GM21825 (cell line): Measurements from ENCODE around the gene HDDC3.
"Not testable (repeated sequence)": the region's sequence is repeated elsewhere in the genome, so short reads cannot be mapped to it uniquely, and the experiment has no call there.

Source experiments
- ATAC-seq: cut with Tn5 transposase; IDR thresholded peaks from one replicate; pipeline ENCODE4 v1.9.1; 2021; ENCODE audit warnings: mild to moderate bottlenecking, moderate library complexity; ENCODE audit not compliant: unreplicated experiment

HDDC3 gene

GRCh38 chr15:90911906-90912769 is 20.2 kb downstream of the HDDC3 start:
- no peak for ATAC-seq

- no peak for ATAC-seq
Observed at GRCh38 chr15:90911302-90911623, 21.1 kb downstream of the HDDC3 start.

- ATAC-seq, result no peak
Observed at GRCh38 chr15:90910441-90911301, 21.7 kb downstream of the HDDC3 start.

GRCh38 chr15:90909976-90910375 is 22.4 kb downstream of the HDDC3 start:
- no peak for ATAC-seq

GRCh38 chr15:90909449-90909848 is 22.9 kb downstream of the HDDC3 start:
- not testable (repeated sequence) for ATAC-seq

GRCh38 chr15:90907838-90908507 is 24.4 kb downstream of the HDDC3 start:
- ATAC-seq, result no peak

- ATAC-seq, result no peak
Observed at GRCh38 chr15:90907051-90907660, 25.2 kb downstream of the HDDC3 start.

- no peak for ATAC-seq
Observed at GRCh38 chr15:90906181-90906849, 26.0 kb downstream of the HDDC3 start.

GRCh38 chr15:90905306-90906180 is 26.8 kb downstream of the HDDC3 start:
- ATAC-seq, result no peak

- ATAC-seq, result no peak
Observed at GRCh38 chr15:90904746-90905145, 27.6 kb downstream of the HDDC3 start.

- ATAC-seq, result no peak
Observed at GRCh38 chr15:90903733-90904536, 28.4 kb downstream of the HDDC3 start.

GRCh38 chr15:90902840-90903732 is 29.3 kb downstream of the HDDC3 start, which contains the start of gene MAN2A2:
Gene MAN2A2, plus strand, starts transcription at chr15:90903302. Its CDS starts 906 bp downstream, at chr15:90904208.
- peak; percentile 52 for ATAC-seq

GRCh38 chr15:90902040-90902839 is 30.1 kb downstream of the HDDC3 start:
- ATAC-seq, result peak; percentile 56

GRCh38 chr15:90901175-90902039 is 30.9 kb downstream of the HDDC3 start:
- no peak for ATAC-seq

GRCh38 chr15:90897131-90897655 is 35.2 kb downstream of the HDDC3 start:
- ATAC-seq, result not testable (repeated sequence)
